Uterus (tissue), 4 donors: ENCODE measurements around the gene ADARB1. TPM values are rescaled to one million over a fixed set of nuclear protein-coding genes. Genes with fewer than 3 reads are reported as not detected.

ENCODE experiments used
- DNase-seq, 2 donors: peaks; one replicate each; pipeline ENCODE4 v3.0.0-alpha.2; 2019 to 2020
- H3K27ac ChIP-seq, 2 donors: fragments of 200-600 bp; sonication (generic); 1 replicate in 1 of 2; 2 replicates in 1 of 2; pipeline ENCODE4 v1.5.1; 2016 to 2018
- H3K27me3 ChIP-seq, 2 donors: fragments of 200-600 bp; sonication (generic); one replicate each; pipeline ENCODE4 v1.5.1; 2018 to 2019; ENCODE audit warnings: control low read depth in 1 of 2
- H3K36me3 ChIP-seq, 2 donors: fragments of 200-600 bp; sonication (generic); one replicate each; pipeline ENCODE4 v1.5.1; 2019; ENCODE audit warnings: control low read depth in 1 of 2
- H3K4me1 ChIP-seq, 2 donors: fragments of 200-600 bp; sonication (generic); one replicate each; pipeline ENCODE4 v1.5.1; 2018 to 2019; ENCODE audit warnings: control low read depth in 1 of 2
- H3K4me3 ChIP-seq, 2 donors: fragments of 200-600 bp; sonication (generic); 1 replicate in 1 of 2; 2 replicates in 1 of 2; pipeline ENCODE4 v1.5.1; 2018 to 2019; ENCODE audit warnings: mild to moderate bottlenecking in 1 of 2
- H3K9me3 ChIP-seq, 2 donors: fragments of 200-600 bp; sonication (generic); one replicate each; pipeline ENCODE4 v1.5.1; 2019; ENCODE audit warnings: control low read depth in 1 of 2
- POLR2A ChIP-seq, 2 donors: fragments of 450-650 bp; IDR thresholded peaks; one replicate each; pipeline ENCODE4 v1.6.1; 2016; ENCODE audit warnings: antibody characterized with exemption in 2 of 2, mild to moderate bottlenecking in 1 of 2, moderate library complexity in 1 of 2
- intact Hi-C: fragments of 100-400 bp; cut with DNase I; formaldehyde crosslinking; loops from one replicate; pipeline ENCODE4 v1.15.1; 2023; ENCODE audit warnings: low total_unique reads
- total RNA-seq, 4 donors: library from RNA; depleted of rRNA in 3 of 4; stranded (reverse); fragments of >200 nt in 3 of 4; gene quantifications; one replicate each; pipeline versions ENCODE4 v1.1.0 to v1.2.4, GENCODE V29; 2014 to 2023
- TF ChIP-seq, protein P1 (sequence below), 4 experiments: fragments of 200-600 bp in 2 of 4; fragments of 450-650 bp in 2 of 4; sonication (generic) in 2 of 4; IDR thresholded peaks; one replicate each; pipeline ENCODE4 v1.5.1; 2016 to 2019; ENCODE audit warnings: antibody characterized with exemption in 4 of 4, mild to moderate bottlenecking in 2 of 4, moderate library complexity in 1 of 4
- donor health status: DM: yes; HTN: yes; CAD: no.

ADARB1 gene
- total RNA-seq, 4 donors from 2014 or later: 21.8 to 69.6 (median 43.3) TPM

DNA sequence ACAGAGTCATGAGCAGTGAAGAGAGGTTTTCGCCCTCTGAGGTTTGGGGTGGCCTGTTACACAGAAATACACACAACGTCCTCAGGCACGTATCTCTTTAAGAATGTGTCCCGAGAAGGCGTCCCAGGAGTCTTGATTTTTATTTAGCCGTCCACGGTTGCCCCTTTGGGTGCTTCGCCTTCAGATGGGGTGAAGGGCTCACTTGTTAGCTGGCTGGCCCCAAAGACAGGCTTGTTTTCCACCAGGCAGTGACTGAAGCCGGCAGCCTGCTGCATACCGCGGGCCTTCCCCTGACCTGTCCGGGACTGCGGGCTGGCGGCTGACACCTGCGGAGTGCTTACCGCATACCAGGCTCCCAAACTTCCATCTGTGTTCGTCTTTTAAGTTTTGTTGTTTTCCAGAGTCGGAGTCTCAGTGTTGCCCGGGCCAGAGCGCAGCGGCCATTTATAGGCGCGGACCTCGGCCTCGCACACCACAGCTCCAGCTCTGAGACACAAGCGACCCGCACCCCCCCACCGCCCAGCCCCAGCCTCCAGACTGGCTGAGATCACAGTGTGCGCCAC lies 1.6 kb upstream of the ADARB1 start:
- peaks cover 0 to 4% of the 10 kb centered on the region in 2 donors for H3K4me1 ChIP-seq
- no peak for TF ChIP-seq POLR2A (IDR thresholded peaks at IDR 0.05)
- TF ChIP-seq, protein P1, sequence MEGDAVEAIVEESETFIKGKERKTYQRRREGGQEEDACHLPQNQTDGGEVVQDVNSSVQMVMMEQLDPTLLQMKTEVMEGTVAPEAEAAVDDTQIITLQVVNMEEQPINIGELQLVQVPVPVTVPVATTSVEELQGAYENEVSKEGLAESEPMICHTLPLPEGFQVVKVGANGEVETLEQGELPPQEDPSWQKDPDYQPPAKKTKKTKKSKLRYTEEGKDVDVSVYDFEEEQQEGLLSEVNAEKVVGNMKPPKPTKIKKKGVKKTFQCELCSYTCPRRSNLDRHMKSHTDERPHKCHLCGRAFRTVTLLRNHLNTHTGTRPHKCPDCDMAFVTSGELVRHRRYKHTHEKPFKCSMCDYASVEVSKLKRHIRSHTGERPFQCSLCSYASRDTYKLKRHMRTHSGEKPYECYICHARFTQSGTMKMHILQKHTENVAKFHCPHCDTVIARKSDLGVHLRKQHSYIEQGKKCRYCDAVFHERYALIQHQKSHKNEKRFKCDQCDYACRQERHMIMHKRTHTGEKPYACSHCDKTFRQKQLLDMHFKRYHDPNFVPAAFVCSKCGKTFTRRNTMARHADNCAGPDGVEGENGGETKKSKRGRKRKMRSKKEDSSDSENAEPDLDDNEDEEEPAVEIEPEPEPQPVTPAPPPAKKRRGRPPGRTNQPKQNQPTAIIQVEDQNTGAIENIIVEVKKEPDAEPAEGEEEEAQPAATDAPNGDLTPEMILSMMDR (IDR thresholded peaks at IDR 0.05): no peak
- H3K4me3 ChIP-seq: no peak overlapping the region
- H3K27ac ChIP-seq: no peak overlapping the region
- no peaks in the 10 kb centered on the region for H3K9me3 ChIP-seq
- H3K27me3 ChIP-seq: no peaks in the 10 kb centered on the region
- H3K36me3 ChIP-seq: no peaks in the 10 kb centered on the region
- intact Hi-C loops: loop anchor here (10.0 kb wide), 1 partner anchor 62 kb away; no protein-coding TSS in a partner anchor
- no peak for DNase-seq

DNA sequence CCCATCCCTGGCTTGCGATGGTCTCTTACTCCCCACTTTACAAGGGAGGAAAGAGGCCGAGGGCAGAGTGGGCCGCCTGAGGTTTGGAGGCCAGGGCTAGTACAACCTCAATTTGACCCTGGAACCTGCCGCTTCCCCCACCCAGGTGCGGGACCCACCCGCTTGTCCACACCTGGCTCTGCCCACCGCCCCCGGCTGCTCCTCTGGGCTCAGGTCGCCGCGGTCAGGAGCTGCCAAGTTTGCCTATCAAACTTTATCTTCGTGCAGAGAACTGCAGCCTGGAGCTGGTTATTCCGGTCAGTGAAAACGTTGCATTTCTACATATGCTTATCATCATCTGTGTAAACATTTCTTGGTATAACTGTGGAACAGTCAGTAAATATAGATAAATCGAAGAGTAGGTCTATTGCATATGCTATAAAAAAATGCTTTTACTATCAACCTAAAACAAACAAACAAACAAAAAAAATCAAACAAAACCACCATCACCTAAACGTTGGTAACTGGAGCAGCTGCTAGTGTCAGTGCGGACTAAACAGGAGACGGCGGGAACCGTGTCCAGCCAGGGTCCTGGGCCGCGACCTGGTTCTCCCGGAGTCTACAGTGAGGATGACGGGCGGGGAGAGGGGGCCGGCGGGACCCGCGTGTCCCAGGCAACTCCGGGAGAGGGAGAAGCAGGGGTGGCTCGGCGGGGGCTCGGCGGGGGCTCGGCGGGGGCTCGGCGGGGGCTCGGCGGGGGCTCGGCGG lies 906 bp upstream of the ADARB1 start:
- peak in 1 of 2 donors; percentile 38 for DNase-seq
- no peak for TF ChIP-seq POLR2A (IDR thresholded peaks at IDR 0.05)
- TF ChIP-seq, protein P1 (IDR thresholded peaks at IDR 0.05): no peak
- intact Hi-C loops: loop anchor here (10.0 kb wide), 1 partner anchor 61 kb away; no protein-coding TSS in a partner anchor

DNA sequence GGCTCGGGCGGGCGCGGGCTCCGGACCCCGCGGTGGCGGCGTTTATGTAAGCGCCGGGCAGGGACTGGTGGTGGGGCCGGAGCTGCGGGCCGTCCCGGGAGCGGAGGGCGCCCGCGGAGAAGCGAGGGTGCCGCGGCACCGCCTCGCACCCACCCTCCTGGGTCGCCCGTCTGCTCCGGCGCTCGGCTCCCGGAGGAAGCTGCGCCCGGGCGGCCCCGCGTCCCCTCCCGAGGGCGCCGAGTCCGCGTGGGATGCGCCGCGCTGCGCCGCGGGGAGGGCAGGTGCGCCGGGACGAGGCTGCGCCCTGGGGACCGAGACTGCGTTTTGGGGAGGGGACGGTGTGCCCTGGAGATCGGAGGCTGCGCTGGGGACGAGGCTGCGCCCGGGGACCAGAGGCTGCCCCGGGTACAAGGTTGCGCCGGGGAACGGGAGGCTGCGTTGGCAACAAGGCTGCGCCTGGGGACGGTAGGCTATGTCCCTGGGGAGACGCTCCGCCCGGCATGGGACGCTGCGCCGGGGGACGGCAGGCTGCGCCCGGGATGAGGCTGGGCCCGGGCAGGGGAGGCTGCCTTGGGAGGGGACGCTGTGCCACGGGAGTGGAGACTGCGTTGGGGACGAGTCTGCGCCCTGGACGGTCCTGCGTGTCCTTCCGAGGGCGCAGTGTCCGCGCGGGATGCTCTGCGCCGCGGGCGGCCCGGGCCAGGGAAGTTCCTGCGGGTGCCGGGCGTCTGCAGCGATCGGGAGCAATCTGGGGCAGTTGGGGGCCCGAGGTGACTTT lies 627 bp downstream of the ADARB1 start:
- peak overlapping the region; percentile 76 to 79 for H3K4me3 ChIP-seq
- intact Hi-C loops: loop anchor here (10.0 kb wide), 1 partner anchor 60 kb away; no protein-coding TSS in a partner anchor
- DNase-seq: no peak

More for the DNA sequence above, 906 bp upstream of the ADARB1 start:
- Histone ChIP-seq H3K9me3 (no peaks in the 10 kb centered on the region), H3K4me1 (peaks cover 0 to 4% of the 10 kb centered on the region in 2 donors), H3K27me3 (no peaks in the 10 kb centered on the region), H3K27ac (peak overlapping the region; percentile 80 to 92), H3K4me3 (peak overlapping the region; percentile 40 to 93), H3K36me3 (no peaks in the 10 kb centered on the region)

DNA sequence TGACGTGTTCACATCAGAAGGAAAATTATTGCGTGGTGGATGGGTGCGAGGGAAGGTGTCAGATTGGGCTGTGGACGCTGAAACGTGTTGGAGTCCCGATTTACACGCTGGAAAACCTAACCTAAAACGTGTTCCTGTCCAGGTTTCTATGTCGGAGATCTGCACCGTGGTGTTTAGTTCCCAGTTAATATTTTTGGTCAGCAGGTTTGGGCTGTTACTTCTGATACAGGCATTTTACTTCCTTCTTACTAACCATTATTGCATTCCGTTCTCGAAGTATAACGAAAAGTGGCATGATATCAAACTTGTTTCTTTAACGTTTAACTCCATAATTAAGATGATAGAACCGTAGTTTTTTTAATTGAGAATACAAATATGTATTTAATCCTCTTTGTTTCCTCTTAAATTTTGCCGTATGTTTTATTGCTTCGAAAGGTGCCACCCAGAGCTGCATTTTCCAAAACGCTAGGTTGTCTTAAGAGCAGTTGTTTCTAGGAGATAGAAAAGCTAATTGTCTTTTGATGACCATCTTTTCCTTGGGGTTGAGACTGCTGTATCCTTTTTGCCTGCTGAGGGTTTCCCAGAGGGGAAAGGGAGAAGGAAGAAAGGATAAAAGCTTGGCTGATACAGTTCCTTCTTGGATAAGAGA lies 1.3 kb downstream of the ADARB1 start:
- no peaks in the 10 kb centered on the region for H3K9me3 ChIP-seq
- intact Hi-C loops: loop anchor here (10.0 kb wide), 1 partner anchor 59 kb away; no protein-coding TSS in a partner anchor
- peaks cover 0 to 4% of the 10 kb centered on the region in 2 donors for H3K4me1 ChIP-seq
- no peaks in the 10 kb centered on the region for H3K27me3 ChIP-seq
- TF ChIP-seq, protein P1 (IDR thresholded peaks at IDR 0.05): no peak
- no peak for TF ChIP-seq POLR2A (IDR thresholded peaks at IDR 0.05)
- no peak for DNase-seq
- H3K36me3 ChIP-seq: no peaks in the 10 kb centered on the region
- H3K4me3 ChIP-seq: peak overlapping the region; percentile 76 to 79
- peak overlapping the region; percentile 70 to 80 for H3K27ac ChIP-seq

More for the DNA sequence above, 627 bp downstream of the ADARB1 start:
- Histone ChIP-seq H3K9me3 (no peaks in the 10 kb centered on the region), H3K27me3 (no peaks in the 10 kb centered on the region), H3K4me1 (peaks cover 0 to 4% of the 10 kb centered on the region in 2 donors), H3K36me3 (no peaks in the 10 kb centered on the region), H3K27ac (peak overlapping the region; percentile 70 to 80)
- TF ChIP-seq POLR2A (IDR thresholded peaks at IDR 0.05): no peak
- TF ChIP-seq, protein P1 (IDR thresholded peaks at IDR 0.05): no peak
